NCI-H1105 (cell line): Measurements from ENCODE around the gene ADRB1.

ENCODE experiments used
- DNase-seq: peaks from one replicate; lab custom pipeline; 2025; lab: John Stamatoyannopoulos, UW

Gene ADRB1

GRCh38 chr10:114026189-114027040 lies 17.3 kb upstream of the ADRB1 start:
- no peak for DNase-seq

GRCh38 chr10:114027041-114027394 lies 16.6 kb upstream of the ADRB1 start:
- DNase-seq = no peak

GRCh38 chr10:114027951-114028350 lies 15.7 kb upstream of the ADRB1 start:
- DNase-seq = no peak

GRCh38 chr10:114028425-114028824 lies 15.2 kb upstream of the ADRB1 start:
- no peak for DNase-seq

- no peak for DNase-seq
These were observed 14.0 kb upstream of the ADRB1 start for GRCh38 chr10:114029655-114030054.

GRCh38 chr10:114030140-114030539 lies 13.5 kb upstream of the ADRB1 start:
- no peak for DNase-seq

- DNase-seq = no peak
These were observed 12.3 kb upstream of the ADRB1 start for GRCh38 chr10:114031073-114031972.

- DNase-seq = no peak
These were observed 10.1 kb upstream of the ADRB1 start for GRCh38 chr10:114033566-114033965.

GRCh38 chr10:114034923-114035645 lies 8.6 kb upstream of the ADRB1 start:
- DNase-seq = no peak

- DNase-seq = no peak
These were observed 7.9 kb upstream of the ADRB1 start for GRCh38 chr10:114035791-114036190.

GRCh38 chr10:114038819-114039218 lies 4.8 kb upstream of the ADRB1 start:
- no peak for DNase-seq

GRCh38 chr10:114041166-114041565 lies 2.5 kb upstream of the ADRB1 start:
- DNase-seq = no peak

- no peak for DNase-seq
These were observed 653 bp upstream of the ADRB1 start for GRCh38 chr10:114042895-114043531.

- DNase-seq = no peak
These were observed 825 bp downstream of the ADRB1 start for GRCh38 chr10:114044247-114045135.

- DNase-seq = no peak
These were observed 1.7 kb downstream of the ADRB1 start for GRCh38 chr10:114045136-114046086.

GRCh38 chr10:114046087-114046458 lies 2.4 kb downstream of the ADRB1 start:
- no peak for DNase-seq

GRCh38 chr10:114048472-114048871 lies 4.8 kb downstream of the ADRB1 start:
- no peak for DNase-seq

GRCh38 chr10:114051714-114052113 lies 8.0 kb downstream of the ADRB1 start:
- no peak for DNase-seq

GRCh38 chr10:114052255-114052654 lies 8.6 kb downstream of the ADRB1 start:
- no peak for DNase-seq

- DNase-seq = no peak
These were observed 10.3 kb downstream of the ADRB1 start for GRCh38 chr10:114053946-114054345.
